GM13977 (cell line): ENCODE measurements around the gene SLC39A5.

Experiments used
- DNase-seq: peaks from one replicate; pipeline ENCODE4 v3.0.0; 2012; ENCODE audit warnings: low spot score
- in situ Hi-C: fragments of 300-500 bp; cut with MboI; formaldehyde crosslinking; loops from one replicate; pipeline ENCODE4 v1.12.0; 2022; ENCODE audit warnings: low sequenced_read_pairs, low pct_unique_long_range_greater_than_20kb, mixed read lengths, inconsistent platforms; ENCODE audit not compliant: unreplicated experiment
- TF ChIP-seq, protein P1 (sequence below): IDR thresholded peaks from 2 replicates; pipeline ENCODE4 v1.5.1; 2012; ENCODE audit warnings: mild to moderate bottlenecking, control low read depth; ENCODE audit not compliant: insufficient read depth; ENCODE audit errors: extremely low read depth, missing control alignments

The SLC39A5 gene

DNA sequence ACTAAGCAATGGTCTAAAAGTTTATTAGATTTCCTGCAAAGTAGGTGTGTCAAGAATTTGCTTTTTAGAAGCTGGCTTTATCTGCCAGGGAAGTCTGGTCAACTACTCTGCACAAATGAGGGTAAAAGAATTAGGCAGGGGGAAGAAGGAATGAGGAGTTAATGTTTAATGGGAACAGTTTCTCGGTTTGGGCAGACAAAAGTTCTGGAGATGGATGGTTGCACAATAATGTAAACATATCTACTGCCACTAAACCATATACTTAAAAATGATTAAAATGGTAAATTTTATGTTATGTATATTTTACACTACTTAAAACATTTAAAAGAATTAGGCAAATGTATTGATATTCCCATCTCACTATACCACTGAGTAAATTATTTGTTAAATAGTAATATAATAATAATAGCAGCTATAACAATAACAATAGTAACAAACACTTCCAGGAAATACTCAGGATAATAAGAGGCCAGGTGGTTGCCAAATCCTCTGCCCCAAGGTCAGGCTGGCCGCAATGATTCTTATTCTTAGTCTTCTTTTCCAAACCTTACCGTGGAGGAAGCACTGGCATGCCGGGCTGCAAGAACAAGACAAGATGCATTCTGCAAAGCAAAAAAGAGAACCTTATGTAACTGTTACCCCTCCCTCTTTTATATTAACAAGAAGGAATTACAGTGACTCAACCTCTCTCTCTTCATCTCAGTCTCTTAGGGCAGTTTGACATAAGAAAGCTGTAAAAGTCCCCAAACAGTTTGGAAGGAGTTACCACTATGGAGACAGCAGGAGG is 56.4 kb downstream of the SLC39A5 start:
- DNase-seq = no peak
- TF ChIP-seq, protein P1, sequence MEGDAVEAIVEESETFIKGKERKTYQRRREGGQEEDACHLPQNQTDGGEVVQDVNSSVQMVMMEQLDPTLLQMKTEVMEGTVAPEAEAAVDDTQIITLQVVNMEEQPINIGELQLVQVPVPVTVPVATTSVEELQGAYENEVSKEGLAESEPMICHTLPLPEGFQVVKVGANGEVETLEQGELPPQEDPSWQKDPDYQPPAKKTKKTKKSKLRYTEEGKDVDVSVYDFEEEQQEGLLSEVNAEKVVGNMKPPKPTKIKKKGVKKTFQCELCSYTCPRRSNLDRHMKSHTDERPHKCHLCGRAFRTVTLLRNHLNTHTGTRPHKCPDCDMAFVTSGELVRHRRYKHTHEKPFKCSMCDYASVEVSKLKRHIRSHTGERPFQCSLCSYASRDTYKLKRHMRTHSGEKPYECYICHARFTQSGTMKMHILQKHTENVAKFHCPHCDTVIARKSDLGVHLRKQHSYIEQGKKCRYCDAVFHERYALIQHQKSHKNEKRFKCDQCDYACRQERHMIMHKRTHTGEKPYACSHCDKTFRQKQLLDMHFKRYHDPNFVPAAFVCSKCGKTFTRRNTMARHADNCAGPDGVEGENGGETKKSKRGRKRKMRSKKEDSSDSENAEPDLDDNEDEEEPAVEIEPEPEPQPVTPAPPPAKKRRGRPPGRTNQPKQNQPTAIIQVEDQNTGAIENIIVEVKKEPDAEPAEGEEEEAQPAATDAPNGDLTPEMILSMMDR = no peak
- in situ Hi-C loops = no loop called here
